ENCODE results near the gene CTTN.
"Not testable (repeated sequence)": the region's sequence is repeated elsewhere in the genome, so short reads cannot be mapped to it uniquely, and the experiment has no call there.

Gene CTTN

GRCh38 chr11:70381872-70382861, 16.2 kb upstream of the CTTN start:
- DNase-seq (ENCODE audit: low spot score): peak; percentile 49

- no peak for DNase-seq (ENCODE audit: low spot score)
Measured at GRCh38 chr11:70383664-70384565, 14.4 kb upstream of the CTTN start.

- DNase-seq (ENCODE audit: low spot score): no peak
Measured at GRCh38 chr11:70384566-70385152, 13.7 kb upstream of the CTTN start.

GRCh38 chr11:70387564-70387963, 10.8 kb upstream of the CTTN start:
- DNase-seq (ENCODE audit: low spot score): no peak

- DNase-seq (ENCODE audit: low spot score): no peak
Measured at GRCh38 chr11:70389201-70389600, 9.1 kb upstream of the CTTN start.

- DNase-seq (ENCODE audit: low spot score): not testable (repeated sequence)
Measured at GRCh38 chr11:70390882-70391281, 7.4 kb upstream of the CTTN start.

GRCh38 chr11:70394211-70394950, 3.9 kb upstream of the CTTN start:
- no peak for DNase-seq (ENCODE audit: low spot score)

GRCh38 chr11:70397336-70397982, 870 bp upstream of the CTTN start:
- DNase-seq (ENCODE audit: low spot score): peak; percentile 70

GRCh38 chr11:70398834-70399680, 728 bp downstream of the CTTN start:
- no peak for DNase-seq (ENCODE audit: low spot score)

- no peak for DNase-seq (ENCODE audit: low spot score)
Measured at GRCh38 chr11:70399681-70400112, 1.4 kb downstream of the CTTN start.

- peak; percentile 59 for DNase-seq (ENCODE audit: low spot score)
Measured at GRCh38 chr11:70400643-70401042, 2.3 kb downstream of the CTTN start.

- DNase-seq (ENCODE audit: low spot score): no peak
Measured at GRCh38 chr11:70402016-70402415, 3.7 kb downstream of the CTTN start.

- no peak for DNase-seq (ENCODE audit: low spot score)
Measured at GRCh38 chr11:70402685-70403084, 4.4 kb downstream of the CTTN start.

- no peak for DNase-seq (ENCODE audit: low spot score)
Measured at GRCh38 chr11:70404244-70404643, 5.9 kb downstream of the CTTN start.

GRCh38 chr11:70405679-70406395, 7.5 kb downstream of the CTTN start:
- no peak for DNase-seq (ENCODE audit: low spot score)

- no peak for DNase-seq (ENCODE audit: low spot score)
Measured at GRCh38 chr11:70407121-70407520, 8.8 kb downstream of the CTTN start.

GRCh38 chr11:70407814-70408213, 9.5 kb downstream of the CTTN start:
- no peak for DNase-seq (ENCODE audit: low spot score)

- not testable (repeated sequence) for DNase-seq (ENCODE audit: low spot score)
Measured at GRCh38 chr11:70408326-70408725, 10.0 kb downstream of the CTTN start.

GRCh38 chr11:70409437-70409836, 11.1 kb downstream of the CTTN start:
- no peak for DNase-seq (ENCODE audit: low spot score)
